ENCODE results near the gene PTPRK. TPM values are rescaled to one million over a fixed set of nuclear protein-coding genes. Genes with fewer than 3 reads are reported as not detected.

The PTPRK gene
- total RNA-seq, 4 donors from 2014 or later = 20.0 to 64.2 (median 36.6) TPM

- intact Hi-C loops (cut with DNase I; ENCODE audit: low total_unique reads) = no loop called here
- TF ChIP-seq POLR2A (IDR thresholded peaks at IDR 0.05) (no peak), CTCF (IDR thresholded peaks at IDR 0.05) (no peak)
- Histone ChIP-seq H3K9me3 (no peaks in the 10 kb centered on the region), H3K4me3 (no peak overlapping the region), H3K27ac (no peak overlapping the region), H3K36me3 (no peaks in the 10 kb centered on the region), H3K4me1 (no peaks in the 10 kb centered on the region), H3K27me3 (no peaks in the 10 kb centered on the region)
- no peak for DNase-seq
Observed at GRCh38 chr6:127946388-127946787, 574.0 kb downstream of the PTPRK start.

- TF ChIP-seq CTCF (IDR thresholded peaks at IDR 0.05) (no peak), POLR2A (IDR thresholded peaks at IDR 0.05) (no peak)
- no peak for DNase-seq
- intact Hi-C loops (cut with DNase I; ENCODE audit: low total_unique reads) = no loop called here
- Histone ChIP-seq H3K36me3 (no peaks in the 10 kb centered on the region), H3K4me1 (no peaks in the 10 kb centered on the region), H3K27me3 (no peaks in the 10 kb centered on the region), H3K9me3 (no peaks in the 10 kb centered on the region), H3K4me3 (no peak overlapping the region), H3K27ac (no peak overlapping the region)
Observed at GRCh38 chr6:127945434-127946097, 574.8 kb downstream of the PTPRK start.

GRCh38 chr6:127941228-127941627 is 579.2 kb downstream of the PTPRK start:
- intact Hi-C loops (cut with DNase I; ENCODE audit: low total_unique reads) = no loop called here
- no peak for DNase-seq
- Histone ChIP-seq H3K9me3 (no peaks in the 10 kb centered on the region), H3K4me1 (no peaks in the 10 kb centered on the region), H3K27me3 (no peaks in the 10 kb centered on the region), H3K4me3 (no peak overlapping the region), H3K36me3 (no peaks in the 10 kb centered on the region), H3K27ac (no peak overlapping the region)
- TF ChIP-seq CTCF (IDR thresholded peaks at IDR 0.05) (no peak), POLR2A (IDR thresholded peaks at IDR 0.05) (no peak)

GRCh38 chr6:127939442-127940066 is 580.8 kb downstream of the PTPRK start:
- no peaks in the 10 kb centered on the region for H3K36me3 ChIP-seq
- H3K4me1 ChIP-seq = no peaks in the 10 kb centered on the region
- no peak for DNase-seq
- intact Hi-C loops (cut with DNase I; ENCODE audit: low total_unique reads) = no loop called here
- H3K27me3 ChIP-seq = no peaks in the 10 kb centered on the region
- no peak overlapping the region for H3K27ac ChIP-seq
- no peaks in the 10 kb centered on the region for H3K9me3 ChIP-seq
- no peak for TF ChIP-seq CTCF (IDR thresholded peaks at IDR 0.05)
- no peak for TF ChIP-seq POLR2A (IDR thresholded peaks at IDR 0.05)
- H3K4me3 ChIP-seq = no peak overlapping the region

- no peak for TF ChIP-seq CTCF (IDR thresholded peaks at IDR 0.05)
- no peak for TF ChIP-seq POLR2A (IDR thresholded peaks at IDR 0.05)
- no peak overlapping the region for H3K4me3 ChIP-seq
- intact Hi-C loops (cut with DNase I; ENCODE audit: low total_unique reads) = no loop called here
- H3K27ac ChIP-seq = no peak overlapping the region
- no peaks in the 10 kb centered on the region for H3K36me3 ChIP-seq
- no peaks in the 10 kb centered on the region for H3K9me3 ChIP-seq
- no peaks in the 10 kb centered on the region for H3K27me3 ChIP-seq
- DNase-seq = no peak
- no peaks in the 10 kb centered on the region for H3K4me1 ChIP-seq
Observed at GRCh38 chr6:127938701-127939100, 581.7 kb downstream of the PTPRK start.
